Activated CD4-positive, alpha-beta T cell treated with anti-CD3 and anti-CD28 coated beads, Interleukin-2, amount 50 U/mL, for 16 hours (primary cell): ENCODE results near the gene ATF6B.
"Not testable (repeated sequence)": the region's sequence is repeated elsewhere in the genome, so short reads cannot be mapped to it uniquely, and the experiment has no call there.

Experiments
- DNase-seq: peaks from one replicate; pipeline ENCODE4 v3.0.0-alpha.2; 2020

Gene ATF6B

DNA sequence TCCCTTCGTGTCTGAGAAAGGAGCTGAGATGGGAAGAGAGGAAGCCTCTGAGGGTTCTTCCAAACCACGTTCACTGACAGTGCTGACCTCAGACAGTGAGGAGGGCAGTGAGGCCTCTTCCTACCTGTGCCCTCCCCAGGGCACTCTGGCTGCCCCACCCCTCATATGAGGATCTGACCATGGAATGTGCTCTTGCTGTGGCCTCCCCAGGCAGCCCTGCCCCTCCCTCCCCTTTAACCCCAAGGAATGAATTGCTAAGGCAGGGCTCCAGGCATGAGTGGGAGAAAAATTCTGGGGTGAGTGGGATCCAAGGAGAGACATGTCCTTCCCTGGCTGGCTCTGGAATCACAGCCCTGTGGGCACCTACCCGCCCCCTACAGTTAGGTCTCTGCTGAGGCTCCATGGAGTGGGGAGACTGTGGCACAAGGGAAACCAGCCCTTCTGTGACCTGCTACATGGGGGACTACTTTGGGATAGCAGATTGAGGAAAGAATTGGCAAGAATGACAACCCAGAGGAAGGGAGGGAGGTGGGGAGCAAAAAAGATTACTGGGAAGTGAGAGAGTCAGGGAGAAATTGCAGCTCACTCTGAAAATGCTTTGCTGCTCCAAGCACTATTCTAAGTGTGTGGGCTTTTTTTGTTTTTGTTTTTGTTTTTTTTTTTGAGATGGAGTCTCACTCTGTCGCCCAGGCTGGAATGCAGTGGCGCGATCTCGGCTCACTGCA lies 48.3 kb downstream of the ATF6B start:
- no peak for DNase-seq

DNA sequence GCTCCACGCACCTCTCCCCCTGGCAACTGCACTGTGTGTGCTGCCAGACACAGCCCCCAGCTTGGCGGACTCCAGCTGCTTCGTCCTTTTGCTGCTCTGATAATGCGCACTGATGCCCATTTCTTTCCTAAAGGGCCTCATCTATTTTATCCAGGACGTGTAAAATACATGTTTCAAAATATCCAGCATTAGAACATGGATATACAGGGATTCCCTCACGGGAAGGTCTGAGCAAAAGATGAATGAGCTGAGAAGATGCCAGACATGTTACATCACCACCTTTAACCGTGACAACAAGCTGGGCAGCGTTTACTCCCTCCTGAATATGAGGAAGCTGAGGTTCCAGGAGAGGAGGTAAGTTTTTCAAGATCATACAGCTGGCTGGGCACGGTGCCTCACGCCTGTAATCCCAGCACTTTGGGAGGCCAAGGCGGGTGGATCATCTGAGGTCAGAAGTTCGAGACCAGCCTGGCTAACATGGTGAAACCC lies 51.7 kb downstream of the ATF6B start:
- DNase-seq = no peak

DNA sequence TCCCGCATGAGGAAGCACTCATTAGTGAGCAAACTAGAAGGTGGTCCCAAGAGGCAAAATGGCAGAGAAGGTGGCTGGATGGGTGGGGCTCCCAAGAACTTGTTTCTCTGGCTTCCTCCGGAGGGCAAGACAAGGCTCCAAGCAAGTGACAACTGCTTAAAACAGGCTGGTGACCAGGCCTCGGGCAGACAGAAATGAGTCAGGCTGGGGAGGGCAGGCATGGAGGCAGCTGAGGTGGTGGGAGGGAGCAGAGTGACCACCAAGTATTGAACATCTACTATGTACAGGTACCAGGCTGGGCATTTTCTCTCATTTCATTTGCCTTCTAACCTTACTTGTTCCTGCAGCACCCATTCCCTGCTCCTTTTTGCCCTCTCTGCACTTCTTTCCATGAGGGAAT lies 52.3 kb downstream of the ATF6B start:
- DNase-seq = no peak

DNA sequence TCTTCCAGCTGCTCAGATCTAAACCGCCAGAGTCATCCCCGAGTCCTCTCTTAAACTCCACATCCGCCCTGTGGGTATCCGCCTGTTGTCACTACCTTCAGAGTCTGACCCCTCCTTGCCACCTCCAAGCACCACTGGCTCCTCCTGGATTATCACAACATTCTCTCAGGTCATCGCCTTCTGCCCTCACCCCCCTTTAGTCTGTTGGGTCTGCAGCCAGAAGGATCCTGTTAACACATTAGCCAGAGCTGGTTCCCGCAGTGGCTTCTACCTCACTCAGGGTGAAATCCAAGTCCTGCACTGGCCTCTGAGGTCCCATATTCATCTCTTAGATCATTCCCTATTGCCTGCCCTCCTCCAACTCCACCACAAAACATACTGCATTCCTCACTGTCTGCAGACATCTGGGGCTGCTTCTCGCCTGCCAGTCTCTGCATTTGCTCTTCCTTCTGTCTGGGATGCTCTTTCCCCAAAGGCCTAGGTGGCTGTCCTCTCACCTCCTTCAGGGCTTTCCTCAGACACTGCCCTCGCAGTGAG lies 53.0 kb downstream of the ATF6B start:
- DNase-seq = no peak

DNA sequence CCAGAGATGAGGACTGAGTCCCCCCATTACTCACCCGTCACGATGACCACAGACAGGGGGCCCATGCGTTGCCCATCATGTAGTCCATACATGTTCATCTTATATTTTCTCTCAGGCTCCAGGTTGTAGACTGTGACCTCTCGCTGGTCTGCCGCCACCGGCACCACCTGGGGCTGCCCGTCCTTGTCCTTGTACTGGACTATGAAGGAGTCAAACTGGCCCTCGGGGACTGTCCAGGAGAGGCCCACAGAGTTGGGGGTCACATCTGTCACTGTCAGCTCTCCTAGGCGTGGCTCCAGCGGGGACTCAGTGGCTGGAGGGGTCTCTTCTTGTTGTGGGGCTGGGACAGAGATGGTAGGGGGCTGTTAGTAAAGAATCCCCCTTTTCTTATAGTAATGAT lies 54.4 kb downstream of the ATF6B start:
- DNase-seq = no peak

DNA sequence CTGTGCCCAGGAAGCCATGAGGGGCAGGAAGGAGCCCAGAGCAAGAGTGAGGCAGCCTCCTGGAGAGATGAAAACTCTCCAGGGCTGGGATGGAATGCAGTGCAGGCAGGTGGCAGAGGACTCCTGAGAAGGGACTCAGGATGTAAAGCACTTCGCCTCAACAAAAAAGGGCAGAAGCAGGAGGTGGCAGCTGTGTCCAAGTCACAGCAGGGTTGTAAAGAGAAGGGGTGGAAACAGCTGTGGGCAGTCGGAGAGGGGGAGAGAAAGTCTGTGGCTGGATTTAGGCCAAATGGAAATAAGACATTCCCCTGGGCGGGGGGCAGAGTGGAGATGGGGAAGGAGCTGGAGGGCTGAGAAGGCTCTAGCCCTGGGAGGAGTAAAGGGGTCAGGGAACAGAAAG lies 54.9 kb downstream of the ATF6B start:
- DNase-seq = no peak

- no peak for DNase-seq
Observed at GRCh38 chr6:32070814-32071543, 57.1 kb downstream of the ATF6B start.

DNA sequence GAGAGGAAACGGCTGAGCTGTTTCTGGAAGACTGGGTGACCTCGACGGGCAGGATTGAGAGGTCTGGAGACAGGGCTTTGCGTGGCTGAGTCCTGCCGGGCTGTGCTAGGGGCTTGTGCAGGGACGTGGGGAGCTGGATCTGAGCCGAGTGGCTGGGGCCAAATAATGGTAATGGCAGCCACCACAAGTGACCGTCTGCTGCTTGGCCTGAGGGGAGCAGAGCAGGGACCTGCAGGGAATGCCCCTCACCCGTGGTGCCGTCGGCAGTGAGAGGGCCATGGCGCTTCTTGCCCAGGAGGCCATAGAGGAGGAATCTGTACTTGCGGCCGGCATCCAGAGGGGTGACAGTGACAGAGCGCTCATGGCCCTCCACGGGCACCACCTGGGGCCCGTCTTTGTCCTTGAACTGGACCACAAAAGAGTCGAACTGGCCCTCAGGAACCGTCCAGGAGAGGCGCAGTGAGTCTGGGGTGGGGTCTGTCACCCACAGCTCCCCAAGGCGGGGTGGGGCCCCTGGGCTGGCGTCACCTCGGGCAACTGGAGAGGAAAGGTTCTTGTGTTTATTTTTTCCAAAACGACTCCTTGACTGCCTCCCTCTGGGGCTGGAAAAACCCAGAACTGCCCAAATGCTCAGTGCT lies 58.0 kb downstream of the ATF6B start:
- DNase-seq = no peak

GRCh38 chr6:32069460-32069859 lies 58.6 kb downstream of the ATF6B start:
- DNase-seq = no peak

DNA sequence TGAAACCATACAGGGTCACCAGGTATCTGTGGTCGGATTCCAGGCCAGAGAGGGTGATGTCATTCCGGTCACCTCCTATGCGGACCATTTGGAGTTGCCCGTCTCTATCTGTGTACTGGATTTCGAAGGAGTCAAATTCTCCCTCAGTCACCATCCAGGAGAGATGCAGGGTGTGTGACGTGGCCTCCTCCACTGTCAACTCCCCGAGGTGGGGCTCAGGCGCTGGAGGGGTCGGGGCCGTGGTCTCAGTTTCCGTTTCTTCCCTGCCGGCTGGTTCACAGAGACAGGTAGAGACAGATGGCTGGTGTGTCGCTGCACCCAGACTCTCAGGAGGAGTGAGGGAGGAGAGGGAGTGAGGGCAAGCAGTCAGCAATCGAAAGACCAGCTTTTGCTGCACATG lies 59.2 kb downstream of the ATF6B start:
- DNase-seq = no peak

GRCh38 chr6:32068315-32068714 lies 59.7 kb downstream of the ATF6B start:
- not testable (repeated sequence) for DNase-seq

DNA sequence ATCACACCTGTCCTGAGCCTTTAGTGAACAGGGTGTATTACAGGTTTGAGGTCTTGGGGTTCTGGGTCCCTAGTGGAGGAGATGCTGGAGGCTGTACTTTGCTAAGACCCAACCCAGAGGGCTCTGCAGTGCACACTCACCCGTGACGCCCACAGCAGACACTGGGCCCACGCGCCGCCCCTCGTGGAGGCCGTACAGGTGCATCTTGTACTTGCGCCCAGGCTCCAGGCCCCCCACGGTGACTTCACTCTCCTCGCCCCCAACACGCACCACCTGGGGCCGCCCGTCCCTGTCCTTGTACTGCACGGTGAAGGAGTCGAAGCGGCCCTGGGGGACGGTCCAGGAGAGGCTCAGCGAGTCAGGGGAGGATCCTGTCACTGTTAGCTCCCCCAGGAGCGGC lies 60.5 kb downstream of the ATF6B start:
- not testable (repeated sequence) for DNase-seq
